Measurements from ENCODE around the gene AQP1. TPM values are rescaled to one million over a fixed set of nuclear protein-coding genes. Genes with fewer than 3 reads are reported as not detected.

Gene AQP1
- total and polyA plus RNA-seq, 2 experiments from 2014 or later = 35.6 to 51.1 TPM

- H3K4me1 ChIP-seq (ENCODE audit: low read depth) = peaks cover 53% of the 10 kb centered on the region
Measured at GRCh38 chr7:30911133-30911532, 520 bp upstream of the AQP1 start.

GRCh38 chr7:30912021-30912730 lies 523 bp downstream of the AQP1 start:
- Histone ChIP-seq H3K27me3 (no peaks in the 10 kb centered on the region), H3K36me3 (no peaks in the 10 kb centered on the region), H3K9me3 (ENCODE audit: low read depth) (no peaks in the 10 kb centered on the region), H3K4me3 (no peak overlapping the region), H3K27ac (no peak overlapping the region), H3K4me1 (ENCODE audit: low read depth) (peaks cover 64% of the 10 kb centered on the region)
- TF ChIP-seq CTCF (IDR thresholded peaks at IDR 0.05; ENCODE audit: low read depth, low read length) = no peak
- DNase-seq (ENCODE audit: low read depth in 1 of 2, low spot score in 1 of 2) = no peak

More at GRCh38 chr7:30911133-30911532, 520 bp upstream of the AQP1 start:
- no peak for DNase-seq (ENCODE audit: low read depth in 1 of 2, low spot score in 1 of 2)
- Histone ChIP-seq H3K27ac (no peak overlapping the region), H3K9me3 (ENCODE audit: low read depth) (no peaks in the 10 kb centered on the region), H3K36me3 (no peaks in the 10 kb centered on the region), H3K4me3 (no peak overlapping the region), H3K27me3 (no peaks in the 10 kb centered on the region)
- no peak for TF ChIP-seq CTCF (IDR thresholded peaks at IDR 0.05; ENCODE audit: low read depth, low read length)

- Histone ChIP-seq H3K4me1 (ENCODE audit: low read depth) (peaks cover 66% of the 10 kb centered on the region), H3K27ac (no peak overlapping the region), H3K9me3 (ENCODE audit: low read depth) (no peaks in the 10 kb centered on the region), H3K4me3 (no peak overlapping the region), H3K36me3 (no peaks in the 10 kb centered on the region), H3K27me3 (no peaks in the 10 kb centered on the region)
- DNase-seq (ENCODE audit: low read depth in 1 of 2, low spot score in 1 of 2) = no peak
- no peak for TF ChIP-seq CTCF (IDR thresholded peaks at IDR 0.05; ENCODE audit: low read depth, low read length)
Measured at GRCh38 chr7:30912731-30912985, 1.0 kb downstream of the AQP1 start.

GRCh38 chr7:30912986-30913811 lies 1.5 kb downstream of the AQP1 start:
- DNase-seq (ENCODE audit: low read depth in 1 of 2, low spot score in 1 of 2) = no peak
- no peak for TF ChIP-seq CTCF (IDR thresholded peaks at IDR 0.05; ENCODE audit: low read depth, low read length)
- Histone ChIP-seq H3K4me3 (no peak overlapping the region), H3K9me3 (ENCODE audit: low read depth) (no peaks in the 10 kb centered on the region), H3K4me1 (ENCODE audit: low read depth) (peaks cover 66% of the 10 kb centered on the region), H3K36me3 (no peaks in the 10 kb centered on the region), H3K27me3 (no peaks in the 10 kb centered on the region), H3K27ac (no peak overlapping the region)

GRCh38 chr7:30913821-30914515 lies 2.3 kb downstream of the AQP1 start:
- Histone ChIP-seq H3K4me1 (ENCODE audit: low read depth) (peaks cover 66% of the 10 kb centered on the region), H3K9me3 (ENCODE audit: low read depth) (no peaks in the 10 kb centered on the region), H3K27me3 (no peaks in the 10 kb centered on the region), H3K4me3 (no peak overlapping the region), H3K27ac (peak overlapping the region; percentile 73), H3K36me3 (no peaks in the 10 kb centered on the region)
- DNase-seq (ENCODE audit: low read depth in 1 of 2, low spot score in 1 of 2) = no peak
- no peak for TF ChIP-seq CTCF (IDR thresholded peaks at IDR 0.05; ENCODE audit: low read depth, low read length)
